HG02870 (cell line): ENCODE data around the gene RNLS.

ENCODE experiments used
- ATAC-seq: cut with Tn5 transposase; IDR thresholded peaks from one replicate; pipeline ENCODE4 v1.9.1; 2021; ENCODE audit warnings: mild to moderate bottlenecking, moderate library complexity; ENCODE audit not compliant: unreplicated experiment

The RNLS gene

GRCh38 chr10:88525371-88526069, 57.6 kb downstream of the RNLS start:
- no peak for ATAC-seq

GRCh38 chr10:88523739-88524400, 59.2 kb downstream of the RNLS start:
- no peak for ATAC-seq

- no peak for ATAC-seq
These were observed 60.4 kb downstream of the RNLS start for GRCh38 chr10:88522715-88523114.

- ATAC-seq = no peak
These were observed 61.3 kb downstream of the RNLS start for GRCh38 chr10:88521791-88522190.

GRCh38 chr10:88515235-88515634, 67.9 kb downstream of the RNLS start:
- no peak for ATAC-seq

GRCh38 chr10:88512599-88512998, 70.5 kb downstream of the RNLS start:
- no peak for ATAC-seq

- no peak for ATAC-seq
These were observed 74.3 kb downstream of the RNLS start for GRCh38 chr10:88508796-88509195.

GRCh38 chr10:88507826-88508453, 75.2 kb downstream of the RNLS start:
- no peak for ATAC-seq

GRCh38 chr10:88507404-88507803, 75.7 kb downstream of the RNLS start:
- no peak for ATAC-seq

- no peak for ATAC-seq
These were observed 77.4 kb downstream of the RNLS start for GRCh38 chr10:88505680-88506215.

GRCh38 chr10:88505265-88505664, 77.9 kb downstream of the RNLS start:
- no peak for ATAC-seq

GRCh38 chr10:88500656-88501055, 82.5 kb downstream of the RNLS start:
- no peak for ATAC-seq

GRCh38 chr10:88499569-88500470, 83.3 kb downstream of the RNLS start:
- ATAC-seq = no peak

GRCh38 chr10:88497913-88498312, 85.2 kb downstream of the RNLS start:
- no peak for ATAC-seq

GRCh38 chr10:88494537-88494936, 88.6 kb downstream of the RNLS start:
- no peak for ATAC-seq

- ATAC-seq = no peak
These were observed 89.2 kb downstream of the RNLS start for GRCh38 chr10:88493691-88494483.

- no peak for ATAC-seq
These were observed 91.8 kb downstream of the RNLS start for GRCh38 chr10:88491314-88491713.

GRCh38 chr10:88490231-88490980, 92.7 kb downstream of the RNLS start:
- no peak for ATAC-seq

- ATAC-seq = no peak
These were observed 94.0 kb downstream of the RNLS start for GRCh38 chr10:88489107-88489506.
